GM20000 (cell line): ENCODE results near the gene PLEKHA4.
"Not testable (repeated sequence)": the region's sequence is repeated elsewhere in the genome, so short reads cannot be mapped to it uniquely, and the experiment has no call there.

Experiments used
- DNase-seq: peaks from one replicate; pipeline ENCODE4 v3.0.0; 2012; ENCODE audit warnings: low spot score
- TF ChIP-seq, protein P1 (sequence below): IDR thresholded peaks from 2 replicates; pipeline ENCODE4 v1.5.1; 2012; ENCODE audit warnings: mild to moderate bottlenecking, control low read depth; ENCODE audit errors: extremely low read depth, missing control alignments

PLEKHA4 gene

DNA sequence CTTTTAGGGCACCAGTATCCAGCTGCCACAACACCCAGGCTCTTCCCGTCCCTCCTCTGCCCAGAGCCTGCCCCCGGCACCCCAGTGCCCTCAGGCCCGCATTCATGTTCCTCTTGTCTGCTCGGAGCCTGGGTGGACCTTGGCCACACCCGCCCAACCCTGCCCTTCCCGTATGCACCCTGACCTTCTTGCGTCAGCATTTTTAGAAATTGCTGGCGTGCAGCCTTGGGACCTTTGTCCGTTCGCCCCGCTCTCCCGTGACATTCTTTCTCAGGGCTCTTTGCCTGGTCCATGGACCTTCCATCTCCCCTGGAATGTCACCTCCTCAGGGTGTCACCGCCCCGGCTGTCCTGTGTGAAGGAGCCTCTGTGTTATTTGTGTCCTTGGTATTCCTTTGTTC is 39.3 kb upstream of the PLEKHA4 start:
- no peak for DNase-seq
- TF ChIP-seq, protein P1, sequence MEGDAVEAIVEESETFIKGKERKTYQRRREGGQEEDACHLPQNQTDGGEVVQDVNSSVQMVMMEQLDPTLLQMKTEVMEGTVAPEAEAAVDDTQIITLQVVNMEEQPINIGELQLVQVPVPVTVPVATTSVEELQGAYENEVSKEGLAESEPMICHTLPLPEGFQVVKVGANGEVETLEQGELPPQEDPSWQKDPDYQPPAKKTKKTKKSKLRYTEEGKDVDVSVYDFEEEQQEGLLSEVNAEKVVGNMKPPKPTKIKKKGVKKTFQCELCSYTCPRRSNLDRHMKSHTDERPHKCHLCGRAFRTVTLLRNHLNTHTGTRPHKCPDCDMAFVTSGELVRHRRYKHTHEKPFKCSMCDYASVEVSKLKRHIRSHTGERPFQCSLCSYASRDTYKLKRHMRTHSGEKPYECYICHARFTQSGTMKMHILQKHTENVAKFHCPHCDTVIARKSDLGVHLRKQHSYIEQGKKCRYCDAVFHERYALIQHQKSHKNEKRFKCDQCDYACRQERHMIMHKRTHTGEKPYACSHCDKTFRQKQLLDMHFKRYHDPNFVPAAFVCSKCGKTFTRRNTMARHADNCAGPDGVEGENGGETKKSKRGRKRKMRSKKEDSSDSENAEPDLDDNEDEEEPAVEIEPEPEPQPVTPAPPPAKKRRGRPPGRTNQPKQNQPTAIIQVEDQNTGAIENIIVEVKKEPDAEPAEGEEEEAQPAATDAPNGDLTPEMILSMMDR, result no peak

DNA sequence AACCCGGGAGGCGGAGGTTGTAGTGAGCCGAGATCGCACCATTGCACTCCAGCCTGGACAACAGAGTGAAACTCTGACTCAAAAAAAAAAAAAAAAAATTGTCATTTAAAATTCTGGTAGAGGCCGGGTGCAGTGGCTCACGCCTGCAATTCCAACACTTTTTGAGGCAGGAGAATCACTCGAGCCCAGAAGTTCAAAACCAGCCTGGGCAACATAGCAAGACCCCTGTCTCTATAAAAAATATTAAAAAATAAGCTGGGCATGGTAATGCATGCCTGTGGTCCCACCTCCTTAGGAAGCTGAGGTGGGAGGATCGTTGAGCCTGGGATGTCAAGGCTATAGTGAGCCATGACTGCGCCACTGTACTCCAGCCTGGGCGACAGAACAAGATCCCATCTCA is 37.9 kb upstream of the PLEKHA4 start:
- DNase-seq, result no peak
- TF ChIP-seq, protein P1, result no peak

DNA sequence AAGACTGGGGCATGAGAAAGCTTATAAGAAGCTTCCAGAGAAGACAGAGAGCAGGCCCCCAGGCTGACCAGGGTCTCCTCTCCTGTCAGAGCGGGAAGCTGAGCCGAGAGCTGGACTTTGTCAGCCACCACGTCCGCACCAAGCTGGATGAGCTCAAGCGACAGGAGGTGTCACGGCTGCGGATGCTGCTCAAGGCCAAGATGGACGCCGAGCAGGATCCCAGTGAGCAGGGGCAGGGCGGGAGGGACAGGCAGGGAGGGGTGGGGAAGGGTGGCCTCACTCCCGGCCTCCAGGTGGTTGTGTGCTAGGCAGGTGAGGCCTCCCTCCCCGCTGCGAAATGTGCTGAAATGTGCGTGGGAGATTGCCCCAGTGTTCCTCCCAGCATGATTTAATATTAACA is 37.2 kb upstream of the PLEKHA4 start:
- DNase-seq, result no peak
- TF ChIP-seq, protein P1, result no peak

DNA sequence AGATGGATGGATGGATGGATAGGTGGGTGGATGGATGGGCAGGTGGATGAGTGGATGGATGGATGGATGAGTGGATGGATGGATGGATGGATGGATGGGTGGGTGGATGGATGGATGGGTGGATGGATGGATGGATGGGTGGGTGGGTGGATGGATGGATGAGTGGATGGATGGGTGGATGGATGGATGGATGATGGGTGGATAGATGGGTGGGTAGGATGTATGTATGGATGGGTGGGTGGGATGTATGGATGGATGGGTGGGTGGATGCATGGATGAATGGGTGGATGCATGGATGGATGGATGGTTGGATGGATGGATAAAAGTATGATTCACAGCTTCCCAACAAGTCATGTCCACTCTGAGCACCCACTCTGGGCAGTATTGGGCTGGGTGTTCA is 35.4 kb upstream of the PLEKHA4 start:
- not testable (repeated sequence) for DNase-seq

DNA sequence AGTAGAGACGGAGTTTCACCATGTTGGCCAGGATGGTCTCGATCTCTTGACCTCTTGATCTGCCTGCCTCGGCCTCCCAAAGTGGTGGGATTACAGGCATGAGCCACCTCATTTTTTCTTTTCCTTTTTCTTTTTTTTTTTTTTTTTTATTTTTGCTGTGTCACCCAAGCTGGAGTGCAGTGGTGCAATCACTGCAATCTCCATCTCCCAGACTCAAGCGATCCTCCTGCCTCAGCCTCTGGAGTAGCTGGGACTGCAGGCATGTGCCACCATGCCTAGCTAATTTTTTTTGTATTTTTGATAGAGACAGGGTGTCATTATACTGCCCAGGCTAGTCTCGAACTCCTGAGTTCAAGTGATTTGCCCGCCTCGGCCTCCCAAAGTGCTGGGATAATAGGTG is 33.9 kb upstream of the PLEKHA4 start:
- not testable (repeated sequence) for DNase-seq

DNA sequence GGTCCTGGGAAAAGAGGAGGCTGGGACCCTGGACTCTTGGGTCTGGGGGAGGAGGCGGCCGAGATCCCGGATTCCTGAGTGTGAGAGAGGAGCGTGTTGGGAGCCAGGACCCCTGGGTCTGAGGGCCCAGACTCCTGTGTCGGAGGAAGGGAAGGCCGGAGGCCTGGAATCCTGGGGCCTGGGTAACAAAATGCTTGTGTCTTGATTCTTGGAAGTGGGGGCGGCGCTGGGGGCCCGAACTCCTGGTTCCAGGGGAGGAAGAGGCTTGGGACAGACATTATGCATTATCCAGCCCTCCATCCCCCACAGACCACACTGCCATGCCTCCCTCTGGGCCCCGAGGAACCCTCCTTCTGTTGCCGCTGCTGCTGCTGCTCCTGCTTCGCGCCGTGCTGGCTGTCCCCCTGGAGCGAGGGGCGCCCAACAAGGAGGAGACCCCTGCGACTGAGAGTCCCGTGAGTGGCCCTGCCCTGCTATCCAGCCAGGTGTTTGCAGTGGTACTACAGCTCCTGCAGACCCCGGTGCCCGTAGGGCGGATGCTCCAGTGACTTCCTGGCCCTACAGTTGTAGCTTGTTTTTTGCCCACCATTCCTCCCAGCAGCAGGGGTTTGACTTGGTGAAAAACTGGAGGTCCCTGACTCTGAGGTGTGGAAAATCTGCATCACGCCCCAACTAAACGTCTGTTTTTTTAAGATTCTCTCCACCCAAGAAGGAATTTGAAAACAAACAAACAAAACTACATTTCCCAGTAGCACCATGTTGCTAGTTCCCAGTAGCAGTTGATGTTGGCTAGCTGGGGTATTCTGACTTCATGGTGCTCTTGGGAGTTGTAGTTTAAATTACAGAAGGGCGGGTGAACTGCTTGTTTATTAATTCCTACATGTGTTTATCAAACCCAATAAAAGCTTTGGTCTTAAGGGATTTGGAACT is 32.3 kb upstream of the PLEKHA4 start:
- DNase-seq, result peak; percentile 48

DNA sequence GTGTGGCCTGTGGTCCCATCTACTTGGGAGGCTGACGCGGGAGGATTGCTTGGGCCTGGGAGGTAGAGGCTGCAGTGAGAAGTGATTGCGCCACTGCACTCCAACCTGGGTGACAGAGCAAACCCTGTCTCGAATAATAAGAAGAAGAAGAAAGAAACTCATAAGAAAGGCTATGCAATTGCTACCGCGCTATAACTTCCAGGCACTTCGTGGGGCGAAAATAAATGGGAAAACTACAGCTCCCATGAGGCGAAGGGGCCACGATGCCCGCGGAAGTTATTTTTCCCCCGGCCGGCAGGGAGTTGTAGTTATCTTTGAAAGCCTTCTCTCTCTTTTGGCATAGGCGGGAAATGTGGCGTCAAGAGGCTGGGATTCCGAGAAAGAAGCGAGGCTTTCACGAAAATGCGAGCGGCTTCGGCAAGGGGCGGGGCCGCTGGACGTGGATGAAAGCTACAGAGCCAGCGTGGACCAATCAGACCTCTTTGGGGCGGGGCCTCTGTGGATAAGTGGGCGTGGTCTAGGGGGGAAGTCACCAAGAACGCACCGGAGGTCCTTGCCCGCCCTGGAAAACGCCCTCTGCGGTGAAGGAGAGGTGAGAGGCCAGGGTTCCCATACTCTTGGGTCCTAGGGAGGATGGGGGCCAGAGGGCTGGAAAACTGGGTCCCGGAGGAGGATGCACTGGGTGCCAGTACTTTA is 31.5 kb upstream of the PLEKHA4 start, which contains the start of gene NUCB1:
TSS of gene NUCB1 (plus strand) at position 532 of the 696 bp plus-strand sequence. CDS start 485 bp downstream, outside the sequence.
- TF ChIP-seq, protein P1, result no peak

More for the DNA sequence above, 32.3 kb upstream of the PLEKHA4 start:
- TF ChIP-seq, protein P1, result no peak

DNA sequence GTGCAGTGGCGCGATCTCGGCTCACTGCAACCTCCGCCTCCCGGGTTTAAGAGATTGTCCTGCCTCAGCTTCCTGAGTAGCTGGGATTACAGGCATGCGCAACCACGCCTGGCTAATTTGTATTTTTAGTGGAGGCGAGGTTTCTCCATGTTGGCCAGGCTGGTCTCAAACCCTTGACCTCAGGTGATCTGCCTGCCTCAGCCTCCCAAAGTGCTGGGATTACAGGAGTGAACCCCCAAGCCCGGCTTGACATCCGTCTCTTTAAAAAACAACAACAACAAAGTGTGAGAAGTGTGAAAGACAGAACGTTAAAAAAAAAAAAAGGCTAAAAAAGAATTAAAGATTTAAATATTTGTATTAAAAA is 31.0 kb upstream of the PLEKHA4 start:
- DNase-seq, result not testable (repeated sequence)

More for the DNA sequence above, 31.5 kb upstream of the PLEKHA4 start, which contains the start of gene NUCB1:
- peak; percentile 97 for DNase-seq
